Activated T-cell treated with anti-CD3 and anti-CD28 coated beads, Interleukin-2, amount 50 U/mL, for 24 hours (primary cell): ENCODE data around the gene CLASRP.
A peak's percentile ranks its signal among the peaks of the same experiment; 100 is the strongest.

Experiments
- DNase-seq: peaks from one replicate; pipeline ENCODE4 v3.0.0-alpha.2; 2020
- H3K27ac Mint-ChIP-seq: 2 replicates; pipeline ENCODE4 v1.8.0; 2020; ENCODE audit warnings: mild to moderate bottlenecking, mixed read lengths
- H3K27me3 Mint-ChIP-seq: 2 replicates; pipeline ENCODE4 v1.8.0; 2020; ENCODE audit warnings: mixed read lengths
- H3K36me3 Mint-ChIP-seq: 2 replicates; pipeline ENCODE4 v1.8.0; 2020; ENCODE audit warnings: low read depth, mixed read lengths
- H3K4me1 Mint-ChIP-seq: 2 replicates; pipeline ENCODE4 v1.8.0; 2020; ENCODE audit warnings: low read depth, mixed read lengths
- H3K4me3 Mint-ChIP-seq: 2 replicates; pipeline ENCODE4 v1.8.0; 2020; ENCODE audit warnings: mild to moderate bottlenecking, moderate library complexity, mixed read lengths
- H3K9me3 Mint-ChIP-seq: 2 replicates; pipeline ENCODE4 v1.8.0; 2020; ENCODE audit warnings: mixed read lengths

The CLASRP gene

DNA sequence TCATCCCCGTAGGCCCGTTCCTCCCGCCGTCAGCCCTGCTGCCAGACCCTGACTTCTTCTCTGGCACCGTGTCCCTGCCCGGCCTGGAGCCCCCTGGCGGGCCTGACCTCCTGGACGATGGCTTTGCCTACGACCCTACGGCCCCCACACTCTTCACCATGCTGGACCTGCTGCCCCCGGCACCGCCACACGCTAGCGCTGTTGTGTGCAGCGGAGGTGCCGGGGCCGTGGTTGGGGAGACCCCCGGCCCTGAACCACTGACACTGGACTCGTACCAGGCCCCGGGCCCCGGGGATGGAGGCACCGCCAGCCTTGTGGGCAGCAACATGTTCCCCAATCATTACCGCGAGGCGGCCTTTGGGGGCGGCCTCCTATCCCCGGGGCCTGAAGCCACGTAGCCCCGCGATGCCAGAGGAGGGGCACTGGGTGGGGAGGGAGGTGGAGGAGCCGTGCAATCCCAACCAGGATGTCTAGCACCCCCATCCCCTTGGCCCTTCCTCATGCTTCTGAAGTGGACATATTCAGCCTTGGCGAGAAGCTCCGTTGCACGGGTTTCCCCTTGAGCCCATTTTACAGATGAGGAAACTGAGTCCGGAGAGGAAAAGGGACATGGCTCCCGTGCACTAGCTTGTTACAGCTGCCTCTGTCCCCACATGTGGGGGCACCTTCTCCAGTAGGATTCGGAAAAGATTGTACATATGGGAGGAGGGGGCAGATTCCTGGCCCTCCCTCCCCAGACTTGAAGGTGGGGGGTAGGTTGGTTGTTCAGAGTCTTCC, 1.3 kb upstream of the CLASRP start:
- peaks cover 33% of the 10 kb centered on the region for H3K4me1 Mint-ChIP-seq
- peak overlapping the region; percentile 18 for H3K4me3 Mint-ChIP-seq
- no peaks in the 10 kb centered on the region for H3K27me3 Mint-ChIP-seq
- H3K36me3 Mint-ChIP-seq = peaks cover 84% of the 10 kb centered on the region
- H3K9me3 Mint-ChIP-seq = no peaks in the 10 kb centered on the region
- peak overlapping the region; percentile 63 for H3K27ac Mint-ChIP-seq
- no peak for DNase-seq

DNA sequence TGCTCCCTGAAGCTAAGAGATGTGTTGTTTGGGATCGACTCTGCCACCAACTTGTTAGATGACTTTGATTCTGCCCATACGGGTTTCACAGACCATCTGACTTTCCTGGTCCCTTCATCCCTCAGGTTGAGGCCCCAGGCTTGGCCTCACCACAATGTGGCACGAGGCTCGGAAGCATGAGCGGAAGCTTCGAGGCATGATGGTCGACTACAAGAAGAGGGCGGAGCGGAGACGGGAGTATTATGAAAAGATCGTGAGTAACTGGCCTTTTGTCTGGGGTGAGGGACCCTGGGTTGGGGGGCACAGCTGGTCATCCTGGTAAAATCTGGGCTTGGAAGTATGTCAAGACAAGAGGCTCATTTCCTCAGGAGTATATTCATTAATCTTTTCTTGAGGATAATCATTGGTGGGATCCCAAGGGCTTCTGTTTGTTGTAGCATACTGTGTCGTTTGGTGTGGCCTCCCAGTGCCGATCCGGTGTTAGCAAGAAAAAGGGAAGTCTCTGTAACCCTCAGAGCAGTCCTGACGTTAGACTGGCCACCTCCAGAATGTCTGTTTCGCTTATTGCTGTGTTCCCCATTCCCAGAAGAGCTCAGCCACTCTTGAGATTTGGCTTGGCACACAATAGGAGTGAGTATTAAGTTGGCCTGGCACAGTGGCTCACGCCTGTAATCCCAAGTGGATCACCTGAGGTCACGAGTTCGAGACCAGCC, 1.4 kb downstream of the CLASRP start:
- H3K36me3 Mint-ChIP-seq = peaks cover 87% of the 10 kb centered on the region
- no peaks in the 10 kb centered on the region for H3K9me3 Mint-ChIP-seq
- H3K4me1 Mint-ChIP-seq = peaks cover 39% of the 10 kb centered on the region
- peak overlapping the region; percentile 98 for H3K4me3 Mint-ChIP-seq
- no peak for DNase-seq
- H3K27ac Mint-ChIP-seq = peak overlapping the region; percentile 99
- H3K27me3 Mint-ChIP-seq = no peaks in the 10 kb centered on the region

DNA sequence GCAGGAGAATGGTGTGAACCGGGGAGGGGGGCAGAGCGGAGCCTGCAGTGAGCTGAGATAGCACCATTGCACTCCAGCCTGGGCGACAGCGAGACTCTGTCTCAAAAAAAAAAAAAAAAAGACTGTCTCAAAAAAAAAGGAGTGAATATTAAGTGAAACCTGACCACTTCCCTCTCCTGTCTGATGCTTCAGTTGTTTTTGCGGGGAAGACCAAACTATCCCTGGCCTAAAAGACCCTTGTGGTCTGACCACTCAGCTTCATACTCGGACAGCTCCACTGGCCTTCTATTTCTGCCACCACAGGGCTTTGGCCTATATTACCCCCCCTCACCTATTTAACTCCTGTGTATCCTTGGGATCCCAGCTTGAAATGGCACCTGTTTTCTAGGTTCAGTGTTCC, 2.3 kb downstream of the CLASRP start:
- no peak for DNase-seq
- H3K27me3 Mint-ChIP-seq = no peaks in the 10 kb centered on the region
- H3K27ac Mint-ChIP-seq = peak overlapping the region; percentile 86
- H3K4me3 Mint-ChIP-seq = peak overlapping the region; percentile 98
- H3K4me1 Mint-ChIP-seq = peaks cover 47% of the 10 kb centered on the region
- no peaks in the 10 kb centered on the region for H3K9me3 Mint-ChIP-seq
- peaks cover 87% of the 10 kb centered on the region for H3K36me3 Mint-ChIP-seq

- H3K4me1 Mint-ChIP-seq = peaks cover 52% of the 10 kb centered on the region
- peaks cover 76% of the 10 kb centered on the region for H3K36me3 Mint-ChIP-seq
- H3K4me3 Mint-ChIP-seq = no peak overlapping the region
- H3K27me3 Mint-ChIP-seq = no peaks in the 10 kb centered on the region
- peak overlapping the region; percentile 48 for H3K27ac Mint-ChIP-seq
- no peak for DNase-seq
- H3K9me3 Mint-ChIP-seq = no peaks in the 10 kb centered on the region
These were observed 7.0 kb downstream of the CLASRP start for GRCh38 chr19:45045671-45046353.

DNA sequence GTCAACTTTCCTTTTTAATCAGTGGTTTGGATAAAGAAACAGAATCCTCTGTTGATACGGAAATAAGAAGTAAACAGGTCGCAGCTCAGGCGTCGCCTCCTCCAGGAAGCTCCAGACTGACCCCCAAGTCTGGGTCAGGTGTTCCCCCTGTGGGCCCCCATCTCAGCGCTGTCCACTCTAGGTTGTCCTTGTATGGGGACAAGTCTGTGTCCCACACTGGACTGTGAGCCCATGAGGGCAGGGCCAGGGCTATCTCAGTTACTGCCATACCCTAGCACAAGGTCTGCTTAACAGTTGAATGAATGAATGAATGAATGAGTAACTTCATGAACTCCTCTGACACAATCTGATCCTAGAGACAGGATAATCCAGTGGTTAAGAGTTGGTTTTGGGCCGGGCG, 7.5 kb downstream of the CLASRP start:
- no peaks in the 10 kb centered on the region for H3K9me3 Mint-ChIP-seq
- no peaks in the 10 kb centered on the region for H3K27me3 Mint-ChIP-seq
- no peak for DNase-seq
- peaks cover 50% of the 10 kb centered on the region for H3K4me1 Mint-ChIP-seq
- no peak overlapping the region for H3K4me3 Mint-ChIP-seq
- peak overlapping the region; percentile 48 for H3K27ac Mint-ChIP-seq
- peaks cover 74% of the 10 kb centered on the region for H3K36me3 Mint-ChIP-seq

GRCh38 chr19:45047188-45047797, 8.4 kb downstream of the CLASRP start:
- peaks cover 41% of the 10 kb centered on the region for H3K4me1 Mint-ChIP-seq
- no peaks in the 10 kb centered on the region for H3K9me3 Mint-ChIP-seq
- H3K4me3 Mint-ChIP-seq = no peak overlapping the region
- no peak for DNase-seq
- peaks cover 74% of the 10 kb centered on the region for H3K36me3 Mint-ChIP-seq
- no peaks in the 10 kb centered on the region for H3K27me3 Mint-ChIP-seq
- peak overlapping the region; percentile 67 for H3K27ac Mint-ChIP-seq

DNA sequence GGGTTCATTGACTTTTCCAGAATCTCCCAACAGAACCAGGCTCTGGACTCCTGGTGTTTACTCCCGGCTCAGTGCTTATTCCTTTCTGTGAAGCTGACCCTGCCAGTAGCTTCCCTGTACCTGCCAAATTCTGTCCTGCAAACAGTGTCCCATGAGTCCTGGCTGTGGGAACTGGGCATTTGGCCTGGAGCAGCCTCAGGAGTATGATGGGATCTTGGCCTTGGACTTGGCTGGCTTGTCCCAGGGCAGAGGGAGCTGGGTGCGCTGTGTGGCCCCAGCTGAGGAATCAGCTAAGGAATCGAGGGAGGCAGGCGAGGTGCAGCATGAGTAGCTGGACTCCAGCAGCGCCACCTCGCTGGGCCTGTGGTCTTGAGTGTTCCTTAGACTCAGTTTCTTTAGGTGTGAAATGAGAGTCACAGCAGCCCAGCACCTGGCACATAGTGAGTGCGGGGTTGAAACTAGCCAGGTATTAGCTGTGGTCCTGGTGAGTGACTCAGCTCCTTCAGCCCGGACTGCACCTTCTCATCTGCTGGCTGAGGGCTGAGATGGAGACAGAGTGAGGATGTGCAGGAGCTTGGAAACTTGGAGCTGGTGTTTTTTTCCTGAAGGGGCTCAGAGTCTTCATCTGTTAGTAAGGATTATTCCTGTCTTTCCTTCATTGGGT, 10.4 kb downstream of the CLASRP start:
- Mint-ChIP-seq H3K36me3 (peaks cover 74% of the 10 kb centered on the region), H3K4me1 (peaks cover 41% of the 10 kb centered on the region), H3K27ac (peak overlapping the region; percentile 73), H3K4me3 (no peak overlapping the region), H3K9me3 (no peaks in the 10 kb centered on the region), H3K27me3 (no peaks in the 10 kb centered on the region)
- no peak for DNase-seq

- H3K27me3 Mint-ChIP-seq = no peaks in the 10 kb centered on the region
- H3K27ac Mint-ChIP-seq = peak overlapping the region; percentile 73
- no peak overlapping the region for H3K4me3 Mint-ChIP-seq
- no peak for DNase-seq
- H3K4me1 Mint-ChIP-seq = peaks cover 36% of the 10 kb centered on the region
- peaks cover 74% of the 10 kb centered on the region for H3K36me3 Mint-ChIP-seq
- H3K9me3 Mint-ChIP-seq = no peaks in the 10 kb centered on the region
These were observed 11.2 kb downstream of the CLASRP start for GRCh38 chr19:45050036-45050435.

DNA sequence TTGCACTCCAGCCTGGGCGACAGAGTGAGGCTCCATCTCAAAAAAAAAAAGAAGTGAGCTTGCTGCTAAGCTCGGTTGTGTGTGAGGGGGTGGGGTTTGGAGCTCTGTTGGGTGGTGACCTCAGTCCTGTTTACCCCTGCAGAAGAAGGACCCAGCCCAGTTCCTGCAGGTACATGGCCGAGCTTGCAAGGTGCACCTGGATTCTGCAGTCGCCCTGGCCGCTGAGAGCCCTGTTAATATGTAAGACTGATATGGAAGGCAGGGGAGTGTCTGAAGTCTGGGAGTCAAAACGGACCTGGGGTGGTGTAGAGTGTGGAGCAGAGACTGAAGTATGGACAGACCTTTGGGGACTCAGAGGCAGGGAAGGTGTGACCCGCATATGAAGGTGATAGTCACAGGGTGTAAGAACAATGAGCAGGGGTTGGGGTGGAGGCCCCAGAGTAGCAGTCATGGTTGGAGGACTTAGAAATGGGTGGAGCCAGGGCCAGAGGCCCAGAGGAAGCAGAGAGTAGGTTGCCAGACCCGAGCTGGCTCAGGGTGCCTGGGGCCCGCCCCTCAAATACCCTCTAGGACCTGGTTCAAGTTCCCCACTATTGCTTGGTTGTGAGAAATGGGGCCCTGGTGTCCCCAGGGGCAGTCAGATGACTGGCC, 13.2 kb downstream of the CLASRP start:
- Mint-ChIP-seq H3K4me3 (no peak overlapping the region), H3K9me3 (no peaks in the 10 kb centered on the region), H3K27ac (peak overlapping the region; percentile 3), H3K36me3 (peaks cover 74% of the 10 kb centered on the region), H3K27me3 (no peaks in the 10 kb centered on the region), H3K4me1 (peaks cover 18% of the 10 kb centered on the region)
- DNase-seq = no peak

DNA sequence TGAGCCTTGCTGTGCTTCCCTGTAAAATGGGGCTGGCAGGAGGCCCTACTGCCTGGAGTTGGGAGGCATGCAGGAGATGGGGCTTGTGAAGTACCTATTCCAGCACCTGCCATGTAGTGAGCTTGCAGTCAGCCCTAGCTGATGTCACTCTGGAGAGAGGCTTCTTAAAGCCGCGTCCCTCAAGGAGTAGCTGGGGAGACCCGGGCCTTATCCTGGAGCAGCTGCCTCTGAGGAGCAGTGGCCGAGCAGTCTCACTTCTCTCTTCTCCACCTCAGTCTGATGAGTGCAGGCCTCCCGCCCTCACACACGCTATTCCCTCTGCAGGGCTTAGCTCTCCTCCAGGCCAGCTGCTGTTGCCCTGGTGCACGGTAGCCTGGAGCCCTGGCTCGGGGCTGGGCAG, 18.0 kb downstream of the CLASRP start:
- Mint-ChIP-seq H3K27ac (peak overlapping the region; percentile 52), H3K9me3 (no peaks in the 10 kb centered on the region), H3K4me3 (no peak overlapping the region), H3K36me3 (peaks cover 96% of the 10 kb centered on the region), H3K27me3 (no peaks in the 10 kb centered on the region), H3K4me1 (peaks cover 2% of the 10 kb centered on the region)
- no peak for DNase-seq

GRCh38 chr19:45057444-45057843, 18.6 kb downstream of the CLASRP start:
- Mint-ChIP-seq H3K4me1 (peaks cover 2% of the 10 kb centered on the region), H3K4me3 (no peak overlapping the region), H3K9me3 (no peaks in the 10 kb centered on the region), H3K27me3 (no peaks in the 10 kb centered on the region), H3K27ac (peak overlapping the region; percentile 52), H3K36me3 (peaks cover 96% of the 10 kb centered on the region)
- DNase-seq = no peak

DNA sequence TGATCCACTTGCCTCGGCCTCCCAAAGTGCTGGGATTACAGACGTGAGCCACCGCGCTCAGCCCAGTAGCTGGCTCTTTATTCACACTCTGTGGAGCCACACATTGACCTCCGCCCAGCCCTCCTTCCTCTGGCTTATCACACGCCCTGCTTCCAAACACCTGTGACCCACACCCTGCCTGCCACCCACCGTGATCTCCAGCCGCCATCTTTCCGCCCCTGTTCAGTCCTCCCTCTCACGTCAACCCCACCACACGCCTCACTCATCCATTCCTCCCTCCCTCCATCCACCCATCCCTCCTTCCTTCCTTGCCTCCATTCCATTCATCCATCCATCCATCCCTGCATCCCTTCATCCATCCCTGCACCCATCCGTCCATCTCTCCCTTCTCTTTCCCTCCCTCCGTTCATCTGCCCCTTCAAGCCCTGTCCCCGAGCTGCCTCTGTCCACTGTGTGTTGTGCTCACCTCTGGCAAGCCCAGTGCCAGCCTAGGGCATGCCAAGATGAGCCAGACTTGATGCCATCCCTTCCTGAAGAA, 19.8 kb downstream of the CLASRP start:
- Mint-ChIP-seq H3K4me3 (no peak overlapping the region), H3K27ac (peak overlapping the region; percentile 8), H3K36me3 (peaks cover 97% of the 10 kb centered on the region), H3K27me3 (no peaks in the 10 kb centered on the region), H3K4me1 (peaks cover 2% of the 10 kb centered on the region), H3K9me3 (no peaks in the 10 kb centered on the region)
- no peak for DNase-seq

DNA sequence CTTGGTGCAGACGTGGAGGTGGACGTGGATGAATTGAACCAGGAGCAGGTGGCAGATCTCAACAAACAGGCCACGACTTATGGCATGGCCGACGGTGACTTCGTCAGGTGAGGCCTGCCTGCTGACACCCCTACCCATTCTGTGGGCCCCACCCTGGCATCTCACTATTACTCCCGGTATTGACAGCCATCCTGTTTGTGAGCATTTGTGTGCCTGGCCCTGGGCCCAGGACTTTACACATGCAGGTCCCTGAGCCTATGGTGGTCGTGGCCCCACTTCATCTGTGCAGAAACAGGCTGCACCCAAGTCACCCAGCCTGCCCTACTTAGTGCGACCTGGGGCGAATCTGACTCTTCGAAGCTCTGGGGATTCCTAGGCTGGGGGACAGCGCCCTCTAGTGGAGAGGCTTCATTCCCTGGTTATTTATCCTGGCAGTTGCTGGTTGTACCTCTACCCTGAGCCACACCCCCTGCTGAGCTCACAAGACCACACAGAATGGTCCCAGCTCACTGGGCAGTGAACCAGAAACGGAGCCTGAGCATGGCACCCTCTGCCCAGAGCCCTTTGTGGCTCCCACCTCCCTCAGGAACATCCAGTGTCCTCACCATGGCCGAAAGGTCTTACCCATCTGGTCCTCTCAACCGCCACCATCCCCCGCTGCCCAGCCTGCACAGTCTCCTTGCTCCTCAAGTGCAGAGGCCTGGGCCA, 20.6 kb downstream of the CLASRP start:
- Mint-ChIP-seq H3K36me3 (peaks cover 92% of the 10 kb centered on the region), H3K27me3 (no peaks in the 10 kb centered on the region), H3K4me3 (no peak overlapping the region), H3K4me1 (peaks cover 2% of the 10 kb centered on the region), H3K9me3 (no peaks in the 10 kb centered on the region), H3K27ac (peak overlapping the region; percentile 2)
- peak; percentile 84 for DNase-seq
